ENCODE results near the gene PSMD7. TPM values are rescaled to one million over a fixed set of nuclear protein-coding genes. Genes with fewer than 3 reads are reported as not detected.

Gene PSMD7
- total RNA-seq, 1 experiment from 2014 or later: 135 TPM

DNA sequence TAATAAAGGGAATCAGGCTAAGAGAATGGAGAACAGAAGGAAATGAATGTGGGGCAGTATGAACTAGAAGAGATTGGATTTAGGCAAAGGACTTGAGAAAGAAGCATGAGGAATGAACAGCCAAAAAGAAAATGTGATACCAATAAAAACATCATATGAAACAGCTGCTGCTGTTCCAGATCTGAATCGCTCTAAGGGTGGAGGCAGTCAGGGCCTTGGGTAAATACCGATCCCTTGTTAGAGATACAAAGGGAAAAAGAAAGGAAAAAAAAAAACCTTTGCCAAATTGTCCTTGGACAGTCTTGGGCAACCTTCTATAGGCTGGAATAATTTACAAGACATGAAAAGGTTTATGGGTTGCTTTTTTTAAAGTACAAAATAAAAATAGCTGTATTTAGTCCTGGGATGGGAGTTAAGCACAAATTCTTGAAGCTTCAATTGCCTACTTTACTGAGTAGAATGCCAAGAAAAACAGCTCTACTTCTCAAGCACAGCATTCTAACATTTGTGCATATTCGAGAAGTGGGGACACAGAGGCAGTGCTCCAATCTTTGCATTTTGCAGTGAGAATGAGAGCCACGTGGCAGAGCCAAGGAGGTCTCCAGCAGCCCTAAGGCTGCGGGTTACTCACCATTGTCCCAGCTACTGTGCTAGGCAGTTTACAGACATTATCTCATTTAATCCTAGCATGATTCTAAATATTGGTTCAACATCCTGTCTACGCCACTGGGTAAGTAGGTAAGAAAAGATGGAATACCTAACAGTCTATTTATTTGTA lies 43.3 kb upstream of the PSMD7 start (continued):
- no peak for TF ChIP-seq ZBTB21 (CRISPR knock-in tag; IDR thresholded peaks at IDR 0.05; ENCODE audit: borderline replicate concordance)
- TF ChIP-seq, protein P1, sequence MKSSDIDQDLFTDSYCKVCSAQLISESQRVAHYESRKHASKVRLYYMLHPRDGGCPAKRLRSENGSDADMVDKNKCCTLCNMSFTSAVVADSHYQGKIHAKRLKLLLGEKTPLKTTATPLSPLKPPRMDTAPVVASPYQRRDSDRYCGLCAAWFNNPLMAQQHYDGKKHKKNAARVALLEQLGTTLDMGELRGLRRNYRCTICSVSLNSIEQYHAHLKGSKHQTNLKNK (CRISPR knock-in tag; IDR thresholded peaks at IDR 0.05): no peak

DNA sequence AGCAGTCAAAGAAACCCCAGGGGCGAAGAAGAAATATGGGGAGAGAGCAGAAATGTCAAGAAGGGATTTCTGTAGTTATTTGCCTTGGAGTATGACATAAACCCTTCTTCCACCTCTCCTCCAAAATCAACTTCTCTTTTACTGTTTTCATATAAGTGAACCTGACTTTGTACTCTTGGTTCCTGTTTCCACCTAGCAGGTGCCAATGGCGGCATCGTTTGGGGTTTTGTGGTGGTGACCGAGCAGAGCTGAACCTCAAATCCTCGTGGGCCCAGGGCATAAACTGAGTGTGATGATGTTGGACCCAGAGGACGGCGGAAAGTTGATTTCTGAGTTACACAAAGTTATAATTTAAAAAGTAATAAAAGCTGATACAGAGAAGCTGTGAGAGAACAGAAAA lies 39.6 kb upstream of the PSMD7 start:
- no peaks in the 10 kb centered on the region for H3K27me3 Mint-ChIP-seq (ENCODE audit: low read depth)
- ATAC-seq: no peak
- CTCF ChIA-PET: interaction anchor here (1.2 kb wide), 1 partner anchor 24 kb away, joined by 4 read pairs; no protein-coding TSS in a partner anchor

DNA sequence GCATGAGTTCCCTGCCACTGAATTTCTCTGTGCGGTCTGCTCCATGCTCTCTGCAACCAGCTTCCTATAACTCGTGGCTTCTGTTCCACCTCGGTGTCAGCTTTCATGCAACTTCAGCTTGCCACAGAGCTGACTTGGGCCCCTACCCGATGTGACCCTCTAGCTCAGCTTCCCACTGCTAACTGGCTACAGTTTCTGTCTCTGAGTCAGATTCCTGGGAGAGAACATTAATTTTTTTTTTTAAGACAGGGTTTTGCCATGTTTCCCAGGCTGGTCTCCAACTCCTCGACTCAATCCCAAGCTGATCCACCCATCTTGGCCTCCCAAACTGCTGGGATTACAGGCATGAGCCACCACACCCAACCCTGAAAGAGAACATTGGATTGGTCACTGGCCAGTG lies 35.5 kb upstream of the PSMD7 start:
- no peak for ATAC-seq
- H3K36me3 Mint-ChIP-seq: no peaks in the 10 kb centered on the region
- no peak overlapping the region for H3K27ac Mint-ChIP-seq
- no peaks in the 10 kb centered on the region for H3K9me3 Mint-ChIP-seq
- no peak for TF ChIP-seq ZNF423 (CRISPR knock-in tag; IDR thresholded peaks at IDR 0.05)
- no peak for TF ChIP-seq EMX1 (CRISPR knock-in tag; IDR thresholded peaks at IDR 0.05)
- TF ChIP-seq SOX15 (CRISPR knock-in tag; IDR thresholded peaks at IDR 0.05): no peak
- TF ChIP-seq, protein P2, sequence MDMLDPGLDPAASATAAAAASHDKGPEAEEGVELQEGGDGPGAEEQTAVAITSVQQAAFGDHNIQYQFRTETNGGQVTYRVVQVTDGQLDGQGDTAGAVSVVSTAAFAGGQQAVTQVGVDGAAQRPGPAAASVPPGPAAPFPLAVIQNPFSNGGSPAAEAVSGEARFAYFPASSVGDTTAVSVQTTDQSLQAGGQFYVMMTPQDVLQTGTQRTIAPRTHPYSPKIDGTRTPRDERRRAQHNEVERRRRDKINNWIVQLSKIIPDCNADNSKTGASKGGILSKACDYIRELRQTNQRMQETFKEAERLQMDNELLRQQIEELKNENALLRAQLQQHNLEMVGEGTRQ (CRISPR knock-in tag; IDR thresholded peaks at IDR 0.05): no peak
- TF ChIP-seq, protein P1 (CRISPR knock-in tag; IDR thresholded peaks at IDR 0.05): no peak
- TF ChIP-seq JAZF1 (CRISPR knock-in tag; IDR thresholded peaks at IDR 0.05): no peak
- TF ChIP-seq, protein P3, sequence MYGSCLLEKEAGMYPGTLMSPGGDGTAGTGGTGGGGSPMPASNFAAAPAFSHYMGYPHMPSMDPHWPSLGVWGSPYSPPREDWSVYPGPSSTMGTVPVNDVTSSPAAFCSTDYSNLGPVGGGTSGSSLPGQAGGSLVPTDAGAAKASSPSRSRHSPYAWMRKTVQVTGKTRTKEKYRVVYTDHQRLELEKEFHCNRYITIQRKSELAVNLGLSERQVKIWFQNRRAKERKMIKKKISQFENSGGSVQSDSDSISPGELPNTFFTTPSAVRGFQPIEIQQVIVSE (CRISPR knock-in tag; IDR thresholded peaks at IDR 0.05; ENCODE audit: borderline replicate concordance): no peak
- TF ChIP-seq IRF2 (CRISPR knock-in tag; IDR thresholded peaks at IDR 0.05; ENCODE audit: borderline replicate concordance, low read depth): no peak
- no peak for TF ChIP-seq OVOL2 (CRISPR knock-in tag; IDR thresholded peaks at IDR 0.05; ENCODE audit: borderline replicate concordance)
- TF ChIP-seq NR1H2 (CRISPR knock-in tag; IDR thresholded peaks at IDR 0.05): no peak
- no peak for TF ChIP-seq FOXJ3 (CRISPR knock-in tag; IDR thresholded peaks at IDR 0.05; ENCODE audit: borderline replicate concordance)
- TF ChIP-seq, protein P4, sequence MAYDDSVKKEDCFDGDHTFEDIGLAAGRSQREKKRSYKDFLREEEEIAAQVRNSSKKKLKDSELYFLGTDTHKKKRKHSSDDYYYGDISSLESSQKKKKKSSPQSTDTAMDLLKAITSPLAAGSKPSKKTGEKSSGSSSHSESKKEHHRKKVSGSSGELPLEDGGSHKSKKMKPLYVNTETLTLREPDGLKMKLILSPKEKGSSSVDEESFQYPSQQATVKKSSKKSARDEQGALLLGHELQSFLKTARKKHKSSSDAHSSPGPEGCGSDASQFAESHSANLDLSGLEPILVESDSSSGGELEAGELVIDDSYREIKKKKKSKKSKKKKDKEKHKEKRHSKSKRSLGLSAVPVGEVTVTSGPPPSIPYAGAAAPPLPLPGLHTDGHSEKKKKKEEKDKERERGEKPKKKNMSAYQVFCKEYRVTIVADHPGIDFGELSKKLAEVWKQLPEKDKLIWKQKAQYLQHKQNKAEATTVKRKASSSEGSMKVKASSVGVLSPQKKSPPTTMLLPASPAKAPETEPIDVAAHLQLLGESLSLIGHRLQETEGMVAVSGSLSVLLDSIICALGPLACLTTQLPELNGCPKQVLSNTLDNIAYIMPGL (CRISPR knock-in tag; IDR thresholded peaks at IDR 0.05): no peak
- CTCF ChIA-PET: interaction anchor here (0.8 to 1.4 kb wide), 2 partner anchors 35 to 414 kb away, joined by 3 to 4 read pairs; no protein-coding TSS in a partner anchor
- H3K4me3 Mint-ChIP-seq: no peak overlapping the region
- POLR2A ChIA-PET: no interaction called here
- peaks cover 5% of the 10 kb centered on the region for H3K4me1 Mint-ChIP-seq
- no peak for DNase-seq (ENCODE audit: low spot score)
- no peaks in the 10 kb centered on the region for H3K27me3 Mint-ChIP-seq (ENCODE audit: low read depth)

More for the DNA sequence above, 39.6 kb upstream of the PSMD7 start:
- Mint-ChIP-seq H3K27ac (no peak overlapping the region), H3K4me1 (peaks cover 16% of the 10 kb centered on the region), H3K4me3 (no peak overlapping the region), H3K36me3 (no peaks in the 10 kb centered on the region), H3K9me3 (no peaks in the 10 kb centered on the region)
- no peak for DNase-seq (ENCODE audit: low spot score)
- POLR2A ChIA-PET: no interaction called here
- no peak for TF ChIP-seq ZNF219 (CRISPR knock-in tag; IDR thresholded peaks at IDR 0.05; ENCODE audit: borderline replicate concordance)
- no peak for TF ChIP-seq FOXK1 (CRISPR knock-in tag; IDR thresholded peaks at IDR 0.05)
- TF ChIP-seq, protein P4 (CRISPR knock-in tag; IDR thresholded peaks at IDR 0.05): no peak
- no peak for TF ChIP-seq ZNF671 (CRISPR knock-in tag; IDR thresholded peaks at IDR 0.05)

Data from WTC11 (cell line).